Kasumi-1 (cell line): ENCODE results near the gene JOSD1.
A peak's percentile ranks its signal among the peaks of the same experiment; 100 is the strongest.
"Not testable (repeated sequence)": the region's sequence is repeated elsewhere in the genome, so short reads cannot be mapped to it uniquely, and the experiment has no call there.

Experiments
- DNase-seq, 2 experiments: peaks; one replicate each; lab custom pipeline; 2025; lab: John Stamatoyannopoulos, UW

JOSD1 gene

DNA sequence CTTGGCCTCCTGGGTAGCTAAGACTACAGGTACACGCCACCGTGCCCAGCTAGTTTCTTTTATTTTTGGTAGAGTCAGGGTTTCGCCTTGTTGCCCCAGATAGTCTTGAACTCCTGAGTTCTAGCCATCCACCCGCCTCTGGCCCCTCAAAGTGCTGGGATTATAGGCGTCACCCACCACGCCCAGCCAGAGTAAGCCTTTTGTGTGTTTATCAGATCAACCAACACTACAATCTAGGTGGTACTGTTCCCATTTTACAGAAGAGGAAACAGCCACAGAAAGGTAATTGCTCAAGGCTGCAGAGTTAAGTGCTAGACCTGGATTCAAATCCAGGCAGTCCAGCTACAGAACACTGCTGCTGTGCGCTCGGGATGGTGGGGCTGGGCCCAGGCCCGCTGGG is 15.8 kb downstream of the JOSD1 start:
- no peak for DNase-seq

DNA sequence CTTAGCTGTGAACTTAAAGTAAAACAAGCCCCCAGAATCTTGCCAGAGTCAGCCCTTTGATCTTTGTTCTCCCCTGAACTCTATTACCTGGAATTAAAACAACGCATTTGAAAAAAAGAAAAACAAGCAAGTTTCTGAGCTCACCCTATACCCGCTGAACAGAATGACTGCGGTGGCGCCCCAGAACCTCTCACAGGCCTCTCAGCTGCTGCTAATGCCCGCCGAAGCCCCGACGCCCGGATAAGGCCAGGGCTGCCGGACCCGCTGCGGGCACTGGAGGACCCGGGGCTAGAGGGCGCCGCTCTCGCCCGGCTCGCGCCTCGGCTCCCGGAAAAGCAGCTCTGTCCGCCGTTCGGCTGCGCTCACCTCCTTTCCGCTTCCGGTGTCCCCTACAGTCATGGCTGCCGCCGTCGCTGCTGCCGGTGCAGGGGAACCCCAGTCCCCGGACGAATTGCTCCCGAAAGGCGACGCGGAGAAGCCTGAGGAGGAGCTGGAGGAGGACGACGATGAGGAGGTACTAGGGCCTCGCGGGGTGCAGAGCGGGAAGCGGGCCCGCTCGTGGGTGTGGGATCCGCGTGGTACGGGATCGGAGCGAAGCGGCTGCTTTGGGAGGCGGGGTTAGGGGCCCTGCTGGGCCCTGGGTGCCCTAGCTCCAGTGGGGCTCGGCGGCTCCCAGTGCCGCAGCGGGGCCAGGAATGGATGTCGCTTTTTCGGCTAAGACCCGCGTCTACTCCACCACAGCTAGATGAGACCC is 19.0 kb downstream of the JOSD1 start, which contains the start of gene TOMM22:
TOMM22 (plus strand) TSS at position 376 of the 754 bp plus-strand sequence; CDS start at position 398, 22 bp downstream.
- peak; percentile 88 to 89 for DNase-seq

DNA sequence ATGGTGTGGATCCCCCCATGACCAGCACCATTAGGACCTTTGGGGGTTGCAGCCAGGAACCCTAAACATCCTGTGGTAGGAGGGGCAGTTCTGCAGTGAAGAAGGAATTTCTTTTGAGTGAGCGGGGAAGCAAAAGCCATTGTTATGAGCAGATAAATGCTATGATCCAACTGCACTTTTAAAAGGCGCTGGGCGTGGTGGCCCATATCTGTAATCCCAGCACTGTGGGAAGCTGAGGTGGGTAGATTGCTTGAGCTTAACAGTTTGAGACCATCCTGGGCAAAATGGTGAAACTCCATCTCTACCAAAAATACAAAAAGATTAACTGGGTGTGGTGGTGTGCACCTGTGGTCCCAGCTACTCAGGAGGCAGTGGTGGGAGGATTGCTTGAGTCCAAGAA is 24.9 kb downstream of the JOSD1 start:
- no peak for DNase-seq

DNA sequence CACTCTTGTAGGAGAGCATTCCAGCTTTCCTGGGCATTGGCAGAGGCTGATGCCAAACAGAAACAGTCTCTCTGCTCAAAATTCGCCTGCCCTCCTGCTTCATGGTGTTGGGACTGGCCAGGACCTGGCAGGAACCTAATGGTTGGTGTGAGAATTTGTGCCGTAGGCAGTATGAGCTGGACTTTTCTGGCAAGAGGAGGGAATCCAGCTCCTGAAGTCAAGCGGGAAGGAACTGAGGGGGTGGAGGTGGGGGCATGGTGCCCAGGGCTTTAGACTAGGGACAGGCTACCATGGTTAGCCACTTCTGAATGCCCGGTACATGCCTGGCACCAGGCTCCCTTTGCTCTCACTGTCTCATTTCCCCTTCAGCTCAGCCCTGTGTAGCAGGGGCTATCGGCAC is 25.9 kb downstream of the JOSD1 start:
- DNase-seq: no peak

DNA sequence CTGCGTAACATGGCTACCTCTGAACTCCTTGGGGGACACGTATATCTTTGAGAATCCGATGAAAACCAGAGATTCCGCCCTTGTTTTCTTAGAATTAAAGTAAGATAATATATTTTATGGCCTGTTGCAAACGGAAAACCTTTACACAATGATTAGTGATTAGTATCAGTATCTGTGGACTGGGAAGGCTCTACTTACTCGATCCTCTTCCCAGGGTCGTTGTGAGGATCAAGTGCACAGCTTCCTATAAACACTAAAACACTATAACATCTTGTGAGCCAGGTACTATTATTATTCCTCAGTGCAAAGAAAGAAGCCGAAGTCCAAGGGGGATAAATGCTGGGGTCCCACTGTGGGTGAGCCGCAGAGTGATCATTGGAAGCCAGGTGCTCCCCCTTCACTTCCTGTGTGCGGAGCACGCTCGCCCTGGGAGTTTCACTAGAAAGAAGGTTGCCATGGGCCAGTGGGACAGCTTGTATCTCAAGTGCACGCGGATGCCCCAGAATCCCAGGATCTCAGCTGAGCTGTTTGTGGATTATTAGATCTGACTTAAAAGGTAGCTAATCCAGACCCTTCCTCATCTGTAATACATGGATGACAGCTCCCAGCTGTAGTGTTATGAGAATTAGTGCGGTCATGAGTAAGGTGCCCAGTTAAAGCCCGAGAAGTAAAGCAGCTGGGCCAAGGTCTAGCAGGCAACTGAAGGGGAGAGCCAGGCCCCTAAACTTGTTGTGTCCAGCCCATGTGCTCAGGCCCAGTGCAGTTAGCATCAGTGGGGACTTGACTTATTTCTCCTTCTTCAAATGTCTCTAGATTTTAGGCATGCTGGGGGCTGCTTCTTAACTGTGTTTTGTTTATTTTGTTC is 43.5 kb downstream of the JOSD1 start:
- DNase-seq: peak; percentile 21 to 45

DNA sequence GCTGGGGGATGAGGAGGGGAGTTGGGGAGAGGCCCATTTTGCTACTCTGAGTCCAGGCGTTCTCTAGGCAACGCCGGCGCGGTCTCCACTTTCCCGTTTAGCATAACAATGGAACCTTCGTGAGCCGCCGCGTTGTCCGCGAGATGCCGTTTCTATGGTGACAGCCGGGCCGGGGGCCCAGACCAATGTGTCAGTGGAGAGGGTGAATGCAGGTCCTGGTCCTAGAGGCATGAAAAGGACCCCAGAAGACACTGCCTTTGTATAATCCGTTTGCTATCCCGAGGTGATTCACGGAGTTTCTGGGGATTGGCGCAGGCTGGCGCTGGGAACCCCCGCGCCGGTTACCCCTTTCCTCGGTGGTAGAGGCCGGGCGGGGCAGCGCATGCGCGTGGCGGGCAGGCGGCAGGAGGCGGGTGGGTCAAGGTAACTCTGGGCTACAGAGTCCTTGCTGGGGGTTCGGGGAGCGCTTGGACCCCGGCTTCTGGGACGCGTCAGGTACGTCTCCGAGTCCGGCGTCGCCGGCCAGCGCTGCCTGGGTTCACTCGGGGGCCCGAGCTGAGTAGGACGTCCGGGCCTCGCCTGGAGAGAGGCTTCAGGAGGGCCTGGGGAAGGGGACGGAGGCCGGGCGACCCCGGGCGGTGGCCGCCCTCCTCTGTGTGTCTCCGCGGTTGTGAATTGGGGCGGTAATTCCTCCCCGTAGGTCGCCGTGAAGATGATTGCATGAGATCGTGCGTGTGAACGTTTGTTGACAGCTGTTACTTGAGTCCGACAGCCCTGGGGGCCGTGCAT is 44.3 kb downstream of the JOSD1 start, which contains the start of the genes CBY1 and FAM227A:
CBY1 (plus strand) TSS at position 383 of the 789 bp plus-strand sequence. CDS start 11,417 bp downstream, outside the sequence.
FAM227A (minus strand) TSS at position 137 of the 789 bp plus-strand sequence. CDS start 6,224 bp downstream, outside the sequence.
- DNase-seq: peak; percentile 87 to 91

DNA sequence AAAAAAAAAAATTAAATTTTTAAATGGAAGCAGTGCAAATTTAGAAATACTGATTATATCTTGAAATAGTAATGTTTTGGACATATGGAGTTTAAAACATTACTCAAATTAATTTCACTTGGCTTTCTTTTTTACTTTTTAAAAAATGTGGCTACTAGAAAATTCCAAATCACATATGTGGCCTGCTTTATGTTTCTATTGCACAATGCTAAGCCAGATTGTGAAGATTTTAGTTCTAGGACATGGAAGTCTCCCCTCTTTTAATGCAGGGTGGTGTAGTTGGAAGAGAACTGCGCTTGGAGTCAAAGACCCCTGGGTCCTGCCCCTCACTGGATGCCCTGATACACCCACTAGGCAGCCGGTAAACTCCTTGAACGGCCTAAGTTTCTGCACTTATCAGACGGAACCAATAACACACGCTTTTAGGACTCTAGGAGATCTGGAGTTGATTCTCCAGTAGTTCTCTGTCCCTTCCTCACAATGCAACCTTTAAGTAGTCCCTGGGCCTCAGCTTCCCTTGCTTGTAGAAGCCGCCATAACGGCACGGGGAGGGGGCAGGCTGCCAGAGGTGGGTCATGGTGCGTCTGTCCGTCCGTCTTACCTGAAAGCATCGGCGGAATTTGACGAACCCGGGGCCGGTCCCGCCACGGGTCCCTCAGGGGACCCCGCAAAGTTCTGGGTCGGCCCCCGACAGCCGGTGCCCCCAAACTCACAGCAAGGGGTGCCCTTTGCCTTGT is 45.1 kb downstream of the JOSD1 start:
- DNase-seq: peak; percentile 5 to 23

DNA sequence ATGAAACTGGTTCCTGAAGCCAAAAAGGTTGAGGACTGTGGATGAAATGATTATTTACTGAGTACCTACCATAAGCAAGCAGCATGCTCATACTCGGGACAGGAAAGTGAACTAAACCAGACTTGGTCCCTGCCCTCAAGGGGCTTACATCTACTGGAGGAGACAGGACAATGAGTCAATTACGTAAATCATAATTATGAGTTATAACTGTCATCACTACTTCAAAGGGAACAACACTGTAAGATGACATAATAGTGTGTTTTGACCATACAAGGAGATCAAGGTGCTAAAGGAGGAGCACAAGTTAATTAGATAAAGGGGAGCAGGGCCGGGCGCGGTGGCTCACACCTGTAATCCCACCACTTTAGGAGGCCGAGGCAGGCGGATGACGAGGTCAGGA is 47.0 kb downstream of the JOSD1 start:
- DNase-seq: no peak

DNA sequence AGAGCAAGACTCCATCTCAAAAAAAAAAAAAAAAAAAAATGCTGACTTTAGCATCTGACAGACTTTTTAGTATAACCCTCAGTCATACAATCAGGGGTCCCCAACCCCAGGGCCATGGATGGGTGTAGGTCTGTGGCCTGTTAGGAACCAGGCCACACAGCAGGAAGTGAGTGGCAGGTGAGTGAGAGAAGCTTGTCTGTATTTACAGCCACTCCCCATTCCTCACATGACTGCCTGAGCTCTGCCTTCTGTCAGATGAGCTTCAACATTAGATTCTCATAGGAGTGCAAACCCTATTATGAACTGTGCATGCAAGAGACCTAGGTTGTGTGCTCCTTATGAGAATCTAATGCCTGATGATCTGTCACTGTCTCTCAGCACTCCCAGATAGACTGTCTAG is 47.9 kb downstream of the JOSD1 start:
- no peak for DNase-seq

DNA sequence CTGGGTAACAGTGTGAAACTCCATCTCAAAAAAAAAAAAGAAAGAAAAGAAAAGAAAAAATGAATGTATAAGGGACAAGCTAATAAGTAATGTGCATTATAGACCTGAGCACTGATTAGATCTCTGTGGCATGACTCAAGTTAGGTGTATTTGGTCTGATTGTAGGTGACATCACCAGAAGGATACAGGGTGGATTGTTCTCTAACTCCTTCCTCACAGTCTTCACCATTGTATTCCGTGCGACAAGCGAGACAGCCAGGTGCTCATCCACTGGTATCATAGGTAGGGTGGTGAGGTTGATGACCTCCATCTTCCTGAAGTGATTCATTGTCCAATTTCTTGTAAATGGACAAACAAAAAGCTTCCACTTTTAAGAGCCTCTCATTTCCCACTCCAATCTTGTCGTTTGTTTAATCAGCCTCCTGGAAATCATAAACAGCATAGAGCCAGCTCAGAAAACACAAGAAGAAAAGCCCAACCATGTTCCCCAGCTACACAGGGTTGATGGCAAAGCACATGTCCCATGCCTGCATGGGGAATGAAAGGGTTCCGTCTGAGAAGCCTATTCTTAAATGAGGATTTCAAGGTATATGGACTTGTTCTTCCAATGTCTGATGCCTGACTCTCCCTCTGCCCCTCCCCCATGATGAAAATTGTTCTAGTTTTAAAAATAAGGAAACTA is 50.8 kb downstream of the JOSD1 start:
- no peak for DNase-seq

DNA sequence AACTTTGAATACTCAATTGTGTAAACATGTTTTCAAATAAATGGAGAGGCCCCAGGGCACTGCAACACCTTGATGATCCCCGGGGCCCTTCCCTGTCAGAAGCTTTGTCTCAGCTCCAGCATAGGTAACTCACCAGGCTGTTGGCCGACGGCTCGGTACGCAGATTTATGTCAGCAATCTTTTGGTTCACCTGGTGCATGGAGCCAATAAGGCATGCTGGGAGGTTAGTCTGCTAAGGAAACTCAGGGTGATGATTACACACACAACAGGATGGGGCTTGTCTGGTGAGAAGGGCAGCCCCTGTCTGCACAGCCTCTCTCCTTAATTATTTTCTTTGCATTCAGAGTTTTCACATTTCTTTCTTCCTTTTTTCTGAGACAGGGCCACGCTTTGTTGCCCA is 55.3 kb downstream of the JOSD1 start:
- no peak for DNase-seq

DNA sequence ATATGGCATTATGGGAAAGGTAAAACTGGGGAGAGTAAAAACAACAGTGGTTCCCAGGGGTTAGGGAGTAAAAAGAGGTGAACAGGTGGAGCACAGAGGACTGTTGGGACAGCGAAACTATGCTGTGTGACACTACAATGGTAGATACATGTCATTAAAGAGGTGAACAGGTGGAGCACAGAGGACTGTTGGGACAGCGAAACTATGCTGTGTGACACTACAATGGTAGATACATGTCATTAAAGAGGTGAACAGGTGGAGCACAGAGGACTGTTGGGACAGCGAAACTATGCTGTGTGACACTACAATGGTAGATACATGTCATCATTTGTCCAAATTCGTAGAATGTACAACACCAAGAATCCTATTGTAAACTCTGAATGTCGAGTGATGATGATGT is 56.5 kb downstream of the JOSD1 start:
- DNase-seq: not testable (repeated sequence)

DNA sequence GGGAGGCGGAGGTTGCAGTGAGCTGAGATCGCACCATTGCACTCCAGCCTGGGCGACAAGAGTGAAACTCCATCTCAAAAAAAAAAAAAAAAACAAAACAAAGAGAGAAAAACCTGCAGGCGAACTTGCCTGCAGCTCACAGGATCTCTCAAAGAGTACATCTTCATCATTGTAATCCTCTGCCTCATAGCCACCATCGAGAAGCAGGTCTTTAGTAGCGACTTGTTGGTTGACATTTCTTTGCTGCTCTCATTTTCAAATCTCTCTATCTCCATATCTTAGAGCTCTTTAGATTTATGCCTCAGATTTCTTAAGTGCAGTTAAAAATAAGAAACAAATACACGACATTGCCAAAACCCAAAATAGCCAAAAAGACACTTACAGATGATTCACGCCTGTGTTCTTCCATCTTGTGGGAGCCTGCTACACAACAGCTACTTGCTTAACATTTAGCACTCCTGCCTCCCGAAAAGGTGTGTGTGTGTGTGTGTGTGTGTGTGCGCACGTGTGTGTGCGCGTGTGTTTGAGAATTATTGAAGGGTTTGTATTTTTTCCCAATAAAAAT is 59.2 kb downstream of the JOSD1 start:
- DNase-seq: no peak

DNA sequence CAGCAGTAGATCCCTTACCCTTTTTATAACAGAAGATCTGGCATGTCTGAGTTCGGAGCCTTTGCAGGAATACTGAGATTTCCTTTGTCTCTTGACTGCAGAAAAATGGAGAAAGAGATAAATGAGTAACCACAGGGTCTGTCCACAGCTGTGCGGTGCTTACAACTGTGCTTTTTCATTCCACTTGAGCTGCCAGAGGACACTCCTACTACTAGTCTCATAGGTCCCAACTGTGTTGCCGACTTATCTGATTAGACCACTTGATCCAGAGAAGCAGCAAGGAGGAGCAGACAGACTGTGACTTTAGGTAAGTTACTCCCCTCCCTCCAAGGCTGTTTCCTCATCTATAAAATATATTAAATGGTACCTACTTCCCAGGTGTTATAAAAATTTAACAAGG is 62.0 kb downstream of the JOSD1 start:
- DNase-seq: no peak

DNA sequence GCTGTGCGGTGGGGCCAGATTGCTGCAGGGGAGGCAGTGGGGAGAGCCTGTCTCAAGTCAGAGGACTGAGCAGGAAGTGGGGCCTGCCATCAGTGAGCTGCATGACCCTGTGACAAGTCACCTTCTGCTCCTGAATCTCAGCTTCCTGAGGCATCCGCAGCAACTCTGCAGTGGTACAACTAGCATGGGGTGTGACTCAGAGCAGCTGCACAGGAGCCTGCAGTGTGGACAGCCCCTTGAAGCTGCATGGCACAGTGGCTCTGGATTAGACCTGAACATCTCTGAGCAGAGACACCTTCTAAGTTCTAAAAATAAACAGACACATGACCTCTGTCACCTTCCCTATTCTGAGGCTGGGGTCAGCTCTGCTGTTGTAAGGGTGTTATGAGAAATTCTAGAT is 62.5 kb downstream of the JOSD1 start:
- DNase-seq: no peak
